HEK293T (cell line): ENCODE measurements around the gene CELA2B.
"Not testable (repeated sequence)": the region's sequence is repeated elsewhere in the genome, so short reads cannot be mapped to it uniquely, and the experiment has no call there.

Experiments used
- CTCF ChIA-PET: fragments of 350-600 bp; formaldehyde crosslinking; extraction: SDS; loops from one replicate; lab custom pipeline; 2021; ENCODE audit warnings: antibody characterized with exemption, inconsistent platforms; lab: Yijun Ruan, JAX
- POLR2A ChIA-PET: fragments of 350-600 bp; formaldehyde crosslinking; extraction: SDS; loops from one replicate; lab custom pipeline; 2020; ENCODE audit warnings: antibody characterized with exemption, inconsistent platforms; lab: Yijun Ruan, JAX
- DNase-seq: peaks from one replicate; pipeline ENCODE4 v3.0.0; 2012; ENCODE audit warnings: mixed read lengths; ENCODE audit errors: extremely low spot score
- ARNT ChIP-seq: fragments of 450-650 bp; IDR thresholded peaks from 2 replicates; pipeline ENCODE4 v1.6.1; 2017; ENCODE audit warnings: mild to moderate bottlenecking
- BHLHE40 ChIP-seq: fragments of 450-650 bp; IDR thresholded peaks from 2 replicates; pipeline ENCODE4 v1.6.1; 2016; ENCODE audit warnings: mild to moderate bottlenecking, moderate library complexity, borderline replicate concordance
- CTBP1 ChIP-seq: fragments of 450-650 bp; IDR thresholded peaks from 2 replicates; pipeline ENCODE4 v1.6.1; 2016; ENCODE audit warnings: borderline replicate concordance
- ELF4 ChIP-seq: fragments of 450-650 bp; IDR thresholded peaks from 2 replicates; pipeline ENCODE4 v1.6.1; 2017; ENCODE audit warnings: antibody characterized with exemption
- FOXA1 ChIP-seq: fragments of 450-650 bp; IDR thresholded peaks from 2 replicates; pipeline ENCODE4 v1.6.1; 2016; ENCODE audit warnings: mild to moderate bottlenecking
- FOXK2 ChIP-seq: fragments of 450-650 bp; IDR thresholded peaks from 2 replicates; pipeline ENCODE4 v1.6.1; 2016; ENCODE audit warnings: mild to moderate bottlenecking
- FOXM1 ChIP-seq: fragments of 450-650 bp; IDR thresholded peaks from 2 replicates; pipeline ENCODE4 v1.6.1; 2017; ENCODE audit warnings: mild to moderate bottlenecking, borderline replicate concordance
- HDGF ChIP-seq: fragments of 450-650 bp; IDR thresholded peaks from 2 replicates; pipeline ENCODE4 v1.6.1; 2017; ENCODE audit warnings: antibody characterized with exemption, borderline replicate concordance
- L3MBTL2 ChIP-seq: fragments of 450-650 bp; conservative IDR thresholded peaks from 2 replicates; pipeline ENCODE4 v1.6.1; 2016; ENCODE audit warnings: mild to moderate bottlenecking
- LEF1 ChIP-seq: fragments of 450-650 bp; IDR thresholded peaks from 2 replicates; pipeline ENCODE4 v1.6.1; 2017; ENCODE audit warnings: mild to moderate bottlenecking, borderline replicate concordance
- NFRKB ChIP-seq: fragments of 450-650 bp; IDR thresholded peaks from 2 replicates; pipeline ENCODE4 v1.6.1; 2016; ENCODE audit warnings: mild to moderate bottlenecking, moderate library complexity
- PKNOX1 ChIP-seq: fragments of 450-650 bp; IDR thresholded peaks from 2 replicates; pipeline ENCODE4 v1.6.1; 2016
- SP1 ChIP-seq: fragments of 450-650 bp; IDR thresholded peaks from 2 replicates; pipeline ENCODE4 v1.6.1; 2017
- SUZ12 ChIP-seq: fragments of 450-650 bp; IDR thresholded peaks from 2 replicates; pipeline ENCODE4 v1.6.1; 2016; ENCODE audit warnings: mild to moderate bottlenecking
- TARDBP ChIP-seq: fragments of 450-650 bp; IDR thresholded peaks from 2 replicates; pipeline ENCODE4 v1.6.1; 2016
- ZNF384 ChIP-seq: fragments of 450-650 bp; IDR thresholded peaks from 2 replicates; pipeline ENCODE4 v1.6.1; 2016

Gene CELA2B

GRCh38 chr1:15489052-15489736 is 13.3 kb downstream of the CELA2B start:
- ChIA-PET CTCF (no interaction called here), POLR2A (no interaction called here)
- DNase-seq = no peak
- TF ChIP-seq NFRKB = no peak
- TF ChIP-seq FOXA1 = no peak
- no peak for TF ChIP-seq ARNT
- no peak for TF ChIP-seq BHLHE40
- no peak for TF ChIP-seq SUZ12
- TF ChIP-seq FOXM1 = no peak
- no peak for TF ChIP-seq PKNOX1
- no peak for TF ChIP-seq L3MBTL2
- TF ChIP-seq ELF4 = no peak
- TF ChIP-seq ZNF384 = no peak
- TF ChIP-seq CTBP1 = no peak
- no peak for TF ChIP-seq SP1
- no peak for TF ChIP-seq LEF1
- TF ChIP-seq TARDBP = no peak
- TF ChIP-seq FOXK2 = no peak
- TF ChIP-seq HDGF = no peak

GRCh38 chr1:15491010-15491409 is 15.1 kb downstream of the CELA2B start:
- DNase-seq, POLR2A ChIA-PET, CTCF ChIA-PET: not testable (repeated sequence)

- ChIA-PET POLR2A (no interaction called here), CTCF (no interaction called here)
- TF ChIP-seq FOXK2 = no peak
- TF ChIP-seq LEF1 = no peak
- no peak for TF ChIP-seq L3MBTL2
- TF ChIP-seq ZNF384 = no peak
- TF ChIP-seq SUZ12 = no peak
- no peak for TF ChIP-seq FOXM1
- no peak for TF ChIP-seq ARNT
- TF ChIP-seq HDGF = no peak
- no peak for TF ChIP-seq ELF4
- TF ChIP-seq CTBP1 = no peak
- no peak for TF ChIP-seq SP1
- TF ChIP-seq FOXA1 = no peak
- TF ChIP-seq PKNOX1 = no peak
- no peak for TF ChIP-seq NFRKB
- no peak for TF ChIP-seq TARDBP
- TF ChIP-seq BHLHE40 = no peak
- no peak for DNase-seq
Measured at GRCh38 chr1:15492596-15492995, 16.7 kb downstream of the CELA2B start.

- TF ChIP-seq PKNOX1 = no peak
- no peak for TF ChIP-seq NFRKB
- TF ChIP-seq ELF4 = no peak
- no peak for TF ChIP-seq SUZ12
- TF ChIP-seq FOXA1 = no peak
- no peak for TF ChIP-seq LEF1
- no peak for TF ChIP-seq ZNF384
- no peak for TF ChIP-seq TARDBP
- no peak for TF ChIP-seq BHLHE40
- POLR2A ChIA-PET = no interaction called here
- CTCF ChIA-PET = no interaction called here
- no peak for DNase-seq
Measured at GRCh38 chr1:15493869-15494390, 18.0 kb downstream of the CELA2B start.

- ChIA-PET POLR2A (no interaction called here), CTCF (interaction anchor here (0.6 kb wide), 1 partner anchor 202 kb away, joined by 3 read pairs; no protein-coding TSS in a partner anchor)
- DNase-seq = no peak
- TF ChIP-seq CTBP1 (no peak), BHLHE40 (no peak), SUZ12 (no peak), HDGF (no peak), SP1 (no peak), ELF4 (no peak), LEF1 (no peak), PKNOX1 (no peak), FOXK2 (no peak), ARNT (no peak), ZNF384 (no peak), L3MBTL2 (no peak), FOXA1 (no peak), TARDBP (no peak), NFRKB (no peak)
Measured at GRCh38 chr1:15500184-15501178, 24.6 kb downstream of the CELA2B start.
